HCT116 (cell line): Measurements from ENCODE around the gene PML.

Experiments
- CEBPB ChIP-seq: IDR thresholded peaks from 2 replicates; pipeline ENCODE4 v1.6.1; 2012; ENCODE audit warnings: low read depth
- EZH2 ChIP-seq: fragments of 200-600 bp; sonication (generic); IDR thresholded peaks from 2 replicates; pipeline ENCODE4 v1.6.1; 2017; ENCODE audit warnings: antibody characterized with exemption, mixed run types
- EZH2phosphoT487 ChIP-seq: fragments of 200-600 bp; IDR thresholded peaks from 2 replicates; pipeline ENCODE4 v1.6.1; 2018; ENCODE audit warnings: antibody characterized with exemption, borderline replicate concordance
- POLR2A ChIP-seq: IDR thresholded peaks from 2 replicates; pipeline ENCODE4 v1.7.0; 2011; ENCODE audit warnings: borderline replicate concordance; ENCODE audit not compliant: insufficient read depth, insufficient read length; ENCODE audit errors: extremely low read depth
- POLR2AphosphoS5 ChIP-seq: IDR thresholded peaks from 2 replicates; pipeline ENCODE4 v1.6.1; 2011; ENCODE audit warnings: mild to moderate bottlenecking, low read depth, low read length, moderate library complexity
- RAD21 ChIP-seq: IDR thresholded peaks from 2 replicates; pipeline ENCODE4 v1.6.1; 2012; ENCODE audit warnings: low read depth, mild to moderate bottlenecking
- SP1 ChIP-seq: IDR thresholded peaks from 2 replicates; pipeline ENCODE4 v1.6.1; 2012; ENCODE audit warnings: low read depth
- ZNF274 ChIP-seq: fragments of 200-500 bp; sonication (Bioruptor generic); IDR thresholded peaks from 2 replicates; pipeline ENCODE4 v1.6.1; 2014; ENCODE audit warnings: mild to moderate bottlenecking, low read depth, low read length, inconsistent platforms
- TF ChIP-seq, protein P1 (sequence below), 3 experiments: fragments of 200-600 bp in 1 of 3; sonication (generic) in 1 of 3; IDR thresholded peaks in 2 of 3; conservative IDR thresholded peaks in 1 of 3; 2 replicates each; pipeline ENCODE4 v1.5.1; 2012 to 2017; ENCODE audit warnings: low read depth in 2 of 3, low read length in 2 of 3, antibody characterized with exemption in 1 of 3, borderline replicate concordance in 1 of 3, control low read depth in 1 of 3, mild to moderate bottlenecking in 1 of 3, mixed read lengths in 1 of 3, mixed run types in 1 of 3, moderate library complexity in 1 of 3; ENCODE audit not compliant: insufficient read depth in 1 of 3
- TF ChIP-seq, protein P2 (sequence below): IDR thresholded peaks from 2 replicates; pipeline ENCODE4 v1.6.1; 2011; ENCODE audit warnings: mild to moderate bottlenecking, low read length, moderate library complexity; ENCODE audit not compliant: insufficient replicate concordance; ENCODE audit errors: extremely low read depth

DNA sequence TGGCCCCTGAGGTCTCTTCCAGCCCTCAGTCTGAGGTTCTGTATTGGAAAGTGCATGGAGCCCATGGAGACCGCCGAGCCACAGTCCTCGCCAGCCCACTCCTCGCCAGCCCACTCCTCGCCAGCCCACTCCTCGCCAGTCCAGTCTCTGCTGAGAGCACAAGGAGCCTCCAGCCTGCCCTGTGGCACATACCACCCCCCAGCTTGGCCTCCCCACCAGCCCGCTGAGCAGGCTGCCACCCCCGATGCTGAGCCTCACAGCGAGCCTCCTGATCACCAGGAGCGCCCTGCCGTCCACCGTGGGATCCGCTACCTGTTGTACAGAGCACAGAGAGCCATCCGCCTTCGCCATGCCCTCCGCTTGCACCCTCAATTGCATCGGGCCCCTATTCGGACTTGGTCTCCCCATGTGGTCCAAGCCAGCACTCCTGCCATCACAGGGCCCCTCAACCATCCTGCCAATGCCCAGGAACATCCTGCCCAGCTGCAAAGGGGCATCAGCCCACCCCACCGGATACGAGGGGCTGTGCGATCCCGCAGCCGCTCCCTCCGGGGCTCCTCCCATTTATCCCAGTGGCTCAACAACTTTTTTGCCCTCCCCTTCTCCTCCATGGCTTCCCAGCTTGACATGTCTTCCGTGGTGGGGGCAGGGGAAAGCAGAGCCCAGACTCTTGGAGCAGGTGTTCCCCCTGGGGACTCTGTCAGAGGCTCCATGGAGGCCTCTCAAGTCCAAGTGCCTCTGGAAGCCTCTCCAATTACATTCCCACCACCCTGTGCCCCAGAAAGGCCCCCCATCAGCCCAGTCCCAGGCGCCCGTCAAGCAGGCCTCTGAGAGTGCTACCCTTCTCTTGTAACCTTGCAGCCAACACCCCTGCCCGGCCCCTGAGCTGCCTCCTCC is 40.9 kb downstream of the PML start:
- TF ChIP-seq EZH2phosphoT487: no peak
- TF ChIP-seq, protein P1, sequence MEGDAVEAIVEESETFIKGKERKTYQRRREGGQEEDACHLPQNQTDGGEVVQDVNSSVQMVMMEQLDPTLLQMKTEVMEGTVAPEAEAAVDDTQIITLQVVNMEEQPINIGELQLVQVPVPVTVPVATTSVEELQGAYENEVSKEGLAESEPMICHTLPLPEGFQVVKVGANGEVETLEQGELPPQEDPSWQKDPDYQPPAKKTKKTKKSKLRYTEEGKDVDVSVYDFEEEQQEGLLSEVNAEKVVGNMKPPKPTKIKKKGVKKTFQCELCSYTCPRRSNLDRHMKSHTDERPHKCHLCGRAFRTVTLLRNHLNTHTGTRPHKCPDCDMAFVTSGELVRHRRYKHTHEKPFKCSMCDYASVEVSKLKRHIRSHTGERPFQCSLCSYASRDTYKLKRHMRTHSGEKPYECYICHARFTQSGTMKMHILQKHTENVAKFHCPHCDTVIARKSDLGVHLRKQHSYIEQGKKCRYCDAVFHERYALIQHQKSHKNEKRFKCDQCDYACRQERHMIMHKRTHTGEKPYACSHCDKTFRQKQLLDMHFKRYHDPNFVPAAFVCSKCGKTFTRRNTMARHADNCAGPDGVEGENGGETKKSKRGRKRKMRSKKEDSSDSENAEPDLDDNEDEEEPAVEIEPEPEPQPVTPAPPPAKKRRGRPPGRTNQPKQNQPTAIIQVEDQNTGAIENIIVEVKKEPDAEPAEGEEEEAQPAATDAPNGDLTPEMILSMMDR (IDR thresholded peaks at IDR 0.05 in 2 of 3, conservative IDR thresholded peaks at IDR 0.05 in 1 of 3; ENCODE audit: borderline replicate concordance in 1 of 3, insufficient read depth in 1 of 3, low read depth in 2 of 3, low read length in 2 of 3): no peak
- no peak for TF ChIP-seq CEBPB
- TF ChIP-seq POLR2A: no peak
- no peak for TF ChIP-seq EZH2
- TF ChIP-seq, protein P2, sequence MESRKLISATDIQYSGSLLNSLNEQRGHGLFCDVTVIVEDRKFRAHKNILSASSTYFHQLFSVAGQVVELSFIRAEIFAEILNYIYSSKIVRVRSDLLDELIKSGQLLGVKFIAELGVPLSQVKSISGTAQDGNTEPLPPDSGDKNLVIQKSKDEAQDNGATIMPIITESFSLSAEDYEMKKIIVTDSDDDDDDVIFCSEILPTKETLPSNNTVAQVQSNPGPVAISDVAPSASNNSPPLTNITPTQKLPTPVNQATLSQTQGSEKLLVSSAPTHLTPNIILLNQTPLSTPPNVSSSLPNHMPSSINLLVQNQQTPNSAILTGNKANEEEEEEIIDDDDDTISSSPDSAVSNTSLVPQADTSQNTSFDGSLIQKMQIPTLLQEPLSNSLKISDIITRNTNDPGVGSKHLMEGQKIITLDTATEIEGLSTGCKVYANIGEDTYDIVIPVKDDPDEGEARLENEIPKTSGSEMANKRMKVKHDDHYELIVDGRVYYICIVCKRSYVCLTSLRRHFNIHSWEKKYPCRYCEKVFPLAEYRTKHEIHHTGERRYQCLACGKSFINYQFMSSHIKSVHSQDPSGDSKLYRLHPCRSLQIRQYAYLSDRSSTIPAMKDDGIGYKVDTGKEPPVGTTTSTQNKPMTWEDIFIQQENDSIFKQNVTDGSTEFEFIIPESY: no peak
- no peak for TF ChIP-seq SP1
- no peak for TF ChIP-seq POLR2AphosphoS5
- TF ChIP-seq ZNF274: no peak
- no peak for TF ChIP-seq RAD21
